IPS-20b (cell line): ENCODE results near the gene CADM1.
A peak's percentile ranks its signal among the peaks of the same experiment; 100 is the strongest.

ENCODE experiments used
- H3K27ac ChIP-seq: one replicate; pipeline ENCODE4 v1.5.1; 2013; ENCODE audit warnings: low read length
- H3K27me3 ChIP-seq: 2 replicates; pipeline ENCODE4 v1.6.1; 2013; ENCODE audit warnings: mild to moderate bottlenecking, low read length, inconsistent platforms; ENCODE audit not compliant: insufficient read depth
- H3K36me3 ChIP-seq: 2 replicates; pipeline ENCODE4 v1.6.1; 2013; ENCODE audit warnings: low read depth, mild to moderate bottlenecking, inconsistent platforms, low read length, moderate library complexity; ENCODE audit not compliant: insufficient read depth
- H3K4me1 ChIP-seq: 2 replicates; pipeline ENCODE4 v1.6.1; 2013; ENCODE audit warnings: mild to moderate bottlenecking, control low read depth, inconsistent platforms, low read length, moderate library complexity; ENCODE audit not compliant: insufficient read depth
- H3K4me3 ChIP-seq: 2 replicates; pipeline ENCODE4 v1.5.1; 2013; ENCODE audit warnings: mild to moderate bottlenecking, low read length, inconsistent platforms
- H3K9ac ChIP-seq: 2 replicates; pipeline ENCODE4 v1.6.1; 2013; ENCODE audit warnings: low read depth, mild to moderate bottlenecking, inconsistent platforms, low read length, moderate library complexity
- H3K9me3 ChIP-seq: 2 replicates; pipeline ENCODE4 v1.6.1; 2013; ENCODE audit warnings: mild to moderate bottlenecking, low read depth, low read length, inconsistent platforms; ENCODE audit not compliant: insufficient read depth

CADM1 gene

DNA sequence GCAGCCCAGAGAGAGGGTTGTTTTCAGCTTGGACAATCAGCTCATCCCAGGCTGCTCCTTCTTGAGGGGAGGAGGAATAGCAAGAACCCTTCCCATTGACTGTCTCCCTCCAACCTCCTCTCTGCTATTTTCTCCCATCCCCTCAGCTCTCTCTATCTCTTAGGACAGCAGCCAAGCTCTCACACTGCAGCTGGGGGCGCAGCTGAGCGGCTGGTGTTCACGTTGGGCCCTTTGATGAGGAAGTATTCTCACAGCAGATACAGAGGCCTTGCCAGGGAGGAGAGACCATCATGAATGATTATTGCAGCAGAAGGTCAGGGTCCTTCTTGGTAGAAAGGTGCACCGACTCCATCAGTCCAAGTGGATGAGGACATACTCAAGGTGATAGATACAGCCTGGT is 26.5 kb upstream of the CADM1 start:
- Histone ChIP-seq H3K27me3 (no peaks in the 10 kb centered on the region), H3K36me3 (no peaks in the 10 kb centered on the region), H3K4me3 (no peak overlapping the region), H3K9ac (no peak overlapping the region), H3K27ac (no peak overlapping the region), H3K4me1 (peaks cover 11% of the 10 kb centered on the region; the same call in 1 of the 2 replicates), H3K9me3 (no peaks in the 10 kb centered on the region)

DNA sequence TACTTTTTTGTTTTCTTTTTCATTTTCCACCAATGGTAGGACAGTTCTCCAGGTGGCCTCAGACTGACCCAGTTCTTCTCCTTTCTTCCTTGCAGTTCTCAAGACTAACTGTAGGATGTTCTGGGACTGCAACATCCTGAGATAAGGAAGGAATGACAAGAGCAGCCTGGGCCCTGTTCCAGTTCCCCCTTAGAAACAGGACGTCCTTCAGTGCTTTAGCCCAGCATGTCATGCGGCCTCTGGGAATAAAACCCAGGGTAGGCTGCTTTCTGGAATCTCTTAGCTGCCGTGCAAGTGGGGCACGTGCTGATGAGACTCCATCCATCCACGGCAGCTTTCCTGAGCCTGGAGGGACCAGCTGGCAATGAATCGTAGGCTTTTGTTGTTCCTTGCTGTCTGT is 24.0 kb upstream of the CADM1 start:
- Histone ChIP-seq H3K9ac (no peak overlapping the region), H3K36me3 (no peaks in the 10 kb centered on the region), H3K27me3 (no peaks in the 10 kb centered on the region), H3K9me3 (no peaks in the 10 kb centered on the region), H3K4me1 (peaks cover 11% of the 10 kb centered on the region; the same call in 1 of the 2 replicates), H3K27ac (no peak overlapping the region), H3K4me3 (no peak overlapping the region)

DNA sequence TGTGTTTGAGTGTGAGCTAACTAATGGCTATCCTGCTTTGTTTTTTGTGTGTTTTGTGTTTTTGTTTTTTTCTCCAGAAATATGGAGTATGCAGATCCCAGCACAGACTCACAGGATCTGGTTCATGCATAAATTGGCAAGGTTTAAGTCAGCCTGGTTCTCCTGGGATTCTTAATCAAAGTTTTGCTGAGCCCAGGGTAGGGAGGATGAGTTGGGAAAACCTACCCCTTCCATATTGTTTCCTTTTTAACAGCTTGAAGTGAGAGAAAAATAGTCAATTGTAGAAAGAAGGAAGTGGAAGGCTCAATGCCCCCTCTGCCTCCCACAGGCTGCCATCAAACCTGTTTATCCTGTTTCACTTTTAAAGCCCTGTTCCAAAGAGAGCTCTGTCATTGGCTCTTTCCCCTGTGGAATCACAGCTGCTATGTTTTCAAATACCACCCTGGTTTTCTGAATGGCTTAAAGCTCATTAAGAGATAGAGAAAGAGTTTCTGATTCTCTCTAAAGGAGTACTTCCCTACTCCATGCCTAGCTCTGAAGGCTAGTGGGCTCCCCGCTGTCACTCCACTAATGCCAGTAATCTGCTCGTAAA is 23.4 kb upstream of the CADM1 start:
- Histone ChIP-seq H3K27me3 (no peaks in the 10 kb centered on the region), H3K4me3 (peak overlapping the region; percentile 49), H3K4me1 (peaks cover 11% of the 10 kb centered on the region; the same call in 1 of the 2 replicates), H3K9me3 (no peaks in the 10 kb centered on the region), H3K36me3 (no peaks in the 10 kb centered on the region), H3K9ac (no peak overlapping the region), H3K27ac (no peak overlapping the region)

DNA sequence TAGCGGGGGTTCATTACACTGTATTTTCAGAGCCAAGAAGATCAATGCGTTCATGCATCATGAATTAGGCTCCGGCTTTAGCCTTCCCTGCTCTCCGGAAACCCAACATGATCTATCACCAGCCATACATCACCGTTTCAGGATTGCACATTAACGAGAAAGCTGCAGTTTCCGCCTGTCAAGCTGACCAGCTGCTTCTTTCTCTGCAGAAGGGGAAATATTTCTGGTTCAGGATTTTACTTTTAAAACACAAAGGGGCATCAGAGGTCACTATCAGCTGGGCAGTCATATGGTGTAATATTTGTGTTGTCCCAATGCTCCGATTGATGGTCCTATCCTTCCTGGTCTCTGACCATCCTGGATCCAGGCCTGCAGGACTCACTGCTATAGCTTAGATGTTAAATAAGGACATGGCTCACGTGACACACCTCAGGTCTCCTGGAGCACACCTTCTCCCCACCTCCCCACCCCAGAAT is 21.4 kb upstream of the CADM1 start:
- Histone ChIP-seq H3K27me3 (no peaks in the 10 kb centered on the region), H3K27ac (no peak overlapping the region), H3K9me3 (no peaks in the 10 kb centered on the region), H3K9ac (no peak overlapping the region), H3K4me3 (no peak overlapping the region), H3K36me3 (no peaks in the 10 kb centered on the region), H3K4me1 (peaks cover 5% of the 10 kb centered on the region; the same call in 1 of the 2 replicates)

DNA sequence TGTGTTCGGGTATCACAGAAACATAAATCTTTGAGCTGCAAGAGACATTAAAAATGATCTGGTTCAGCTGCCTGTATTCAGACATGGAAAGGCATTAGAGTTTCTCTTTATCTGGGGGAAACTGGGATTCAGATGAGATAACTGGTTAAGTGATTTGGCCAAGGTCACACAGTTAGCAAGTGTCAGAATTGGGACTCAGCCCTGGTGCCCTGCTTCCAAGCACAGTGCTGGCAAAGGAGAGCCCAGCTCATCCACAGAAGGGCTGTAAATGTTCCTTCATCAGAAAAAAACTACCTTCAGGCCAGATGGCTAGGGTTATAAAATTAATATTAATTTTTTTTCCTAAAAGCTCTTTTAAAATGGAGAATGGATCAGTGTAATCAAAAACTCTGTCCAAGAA is 20.4 kb upstream of the CADM1 start:
- peaks cover 3% of the 10 kb centered on the region; the same call in 1 of the 2 replicates for H3K4me1 ChIP-seq
- no peaks in the 10 kb centered on the region for H3K36me3 ChIP-seq
- H3K4me3 ChIP-seq: no peak overlapping the region
- H3K27me3 ChIP-seq: no peaks in the 10 kb centered on the region
- H3K27ac ChIP-seq: no peak overlapping the region
- no peaks in the 10 kb centered on the region for H3K9me3 ChIP-seq
- H3K9ac ChIP-seq: no peak overlapping the region

DNA sequence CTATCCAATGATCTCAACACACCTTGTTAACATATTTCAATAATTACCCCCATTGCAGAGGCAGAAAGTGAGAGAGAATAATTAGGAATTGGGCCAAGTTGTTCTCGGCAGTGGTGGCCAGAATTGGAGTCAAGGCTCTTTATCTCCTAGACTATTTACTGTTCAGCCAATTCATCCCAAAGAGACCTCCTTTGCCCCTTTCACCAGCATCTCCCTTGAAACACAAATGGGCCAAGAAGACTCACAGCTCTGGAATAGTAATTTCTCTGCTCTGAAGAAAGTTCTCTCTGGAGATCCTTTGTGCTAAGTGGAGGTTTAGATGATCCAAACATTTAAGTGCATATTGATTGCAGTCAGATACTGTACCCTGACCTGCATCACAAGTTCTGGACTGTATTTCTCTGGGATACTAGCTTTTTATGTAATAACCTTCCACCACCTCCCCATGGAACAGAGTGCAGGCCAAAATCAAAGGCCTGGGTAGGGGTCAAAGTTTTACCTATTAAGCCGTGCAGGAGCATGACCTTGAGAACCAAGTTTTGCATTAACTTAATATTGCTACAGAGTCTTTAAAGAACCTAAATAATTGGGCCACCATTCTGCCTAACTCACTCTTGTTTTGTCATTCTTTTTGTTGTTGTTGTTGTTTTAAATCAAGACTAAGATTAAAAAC is 19.6 kb upstream of the CADM1 start:
- H3K27ac ChIP-seq: no peak overlapping the region
- no peaks in the 10 kb centered on the region for H3K9me3 ChIP-seq
- no peak overlapping the region for H3K4me3 ChIP-seq

DNA sequence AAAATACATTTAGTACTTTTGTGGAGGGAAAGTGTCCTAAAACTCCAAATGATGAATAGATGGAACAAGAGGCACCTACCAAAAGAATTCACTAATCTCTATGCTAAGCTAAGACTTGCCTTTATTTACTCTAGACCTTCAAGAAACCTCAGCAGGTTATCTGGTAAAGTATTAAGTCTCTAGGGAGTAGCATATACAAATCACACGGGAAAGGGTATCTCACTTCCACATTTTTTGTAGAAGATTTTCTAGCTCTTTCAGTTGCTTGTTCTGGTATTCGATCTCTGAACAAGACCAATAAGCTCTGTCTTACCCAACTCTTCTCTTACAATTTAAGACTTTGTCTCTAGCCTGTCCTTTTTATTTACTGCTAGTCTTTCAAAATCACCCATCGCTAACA is 18.1 kb upstream of the CADM1 start:
- Histone ChIP-seq H3K9ac (no peak overlapping the region), H3K9me3 (no peaks in the 10 kb centered on the region), H3K27ac (no peak overlapping the region), H3K27me3 (no peaks in the 10 kb centered on the region), H3K4me3 (no peak overlapping the region), H3K4me1 (peaks cover 3% of the 10 kb centered on the region; the same call in 1 of the 2 replicates), H3K36me3 (no peaks in the 10 kb centered on the region)

More for the DNA sequence above, 19.6 kb upstream of the CADM1 start:
- no peaks in the 10 kb centered on the region for H3K36me3 ChIP-seq
- no peak overlapping the region for H3K9ac ChIP-seq
- peaks cover 6% of the 10 kb centered on the region; the same call in 1 of the 2 replicates for H3K4me1 ChIP-seq
- H3K27me3 ChIP-seq: no peaks in the 10 kb centered on the region

DNA sequence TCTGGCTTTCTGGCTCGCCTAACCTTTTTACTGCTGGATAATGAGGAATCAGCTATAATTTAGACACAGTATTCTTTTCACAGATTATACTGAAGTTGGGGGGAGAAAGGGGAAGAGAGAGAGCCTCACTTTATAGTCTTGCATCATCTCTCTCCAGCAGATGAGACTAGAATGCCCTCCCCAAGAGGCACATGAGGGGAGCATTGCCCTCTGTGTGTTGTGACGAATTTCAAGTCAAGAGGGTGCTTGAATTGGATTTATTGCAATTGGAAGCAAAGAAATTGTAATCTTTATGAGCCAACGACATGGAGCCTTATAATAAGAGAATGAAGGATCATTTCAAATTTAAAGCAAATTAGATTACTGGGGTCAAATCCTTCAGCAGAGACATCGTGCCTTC is 17.6 kb upstream of the CADM1 start:
- Histone ChIP-seq H3K9me3 (no peaks in the 10 kb centered on the region), H3K9ac (no peak overlapping the region), H3K27me3 (no peaks in the 10 kb centered on the region), H3K4me1 (peaks cover 3% of the 10 kb centered on the region; the same call in 1 of the 2 replicates), H3K36me3 (no peaks in the 10 kb centered on the region), H3K27ac (no peak overlapping the region), H3K4me3 (no peak overlapping the region)

DNA sequence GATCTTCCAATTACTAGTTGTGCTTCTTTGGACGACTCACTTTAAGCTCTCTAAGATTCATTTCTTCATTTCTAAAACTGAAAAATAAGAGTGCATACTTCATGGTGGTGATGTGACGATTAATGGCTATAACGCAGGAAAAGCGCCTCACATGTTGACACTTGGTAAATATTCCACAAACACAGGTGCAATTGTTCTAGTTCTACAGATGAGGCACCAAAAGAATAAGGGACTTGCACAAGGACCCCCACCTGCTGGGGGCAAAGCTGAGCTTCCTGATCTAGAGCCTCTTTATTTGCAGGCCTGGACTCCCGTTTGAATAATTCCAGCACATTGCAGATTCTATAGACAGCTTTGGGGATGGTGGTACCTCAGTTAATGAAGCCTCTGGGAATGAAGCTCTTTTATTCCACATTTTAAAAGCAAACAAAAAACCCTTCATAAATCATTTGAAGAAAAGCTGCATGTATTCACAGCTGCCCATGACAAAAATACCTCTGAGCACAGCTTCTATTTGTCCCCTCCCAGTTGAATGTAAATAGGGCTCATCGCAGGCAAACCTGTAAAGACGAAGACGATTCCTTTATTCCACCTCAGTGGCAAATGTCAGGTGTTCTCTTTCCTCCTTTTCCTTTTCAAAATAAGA is 14.9 kb upstream of the CADM1 start:
- Histone ChIP-seq H3K9me3 (no peaks in the 10 kb centered on the region), H3K27ac (no peak overlapping the region), H3K4me3 (no peak overlapping the region), H3K36me3 (no peaks in the 10 kb centered on the region), H3K4me1 (peaks cover 3% of the 10 kb centered on the region; the same call in 1 of the 2 replicates), H3K27me3 (no peaks in the 10 kb centered on the region), H3K9ac (no peak overlapping the region)

DNA sequence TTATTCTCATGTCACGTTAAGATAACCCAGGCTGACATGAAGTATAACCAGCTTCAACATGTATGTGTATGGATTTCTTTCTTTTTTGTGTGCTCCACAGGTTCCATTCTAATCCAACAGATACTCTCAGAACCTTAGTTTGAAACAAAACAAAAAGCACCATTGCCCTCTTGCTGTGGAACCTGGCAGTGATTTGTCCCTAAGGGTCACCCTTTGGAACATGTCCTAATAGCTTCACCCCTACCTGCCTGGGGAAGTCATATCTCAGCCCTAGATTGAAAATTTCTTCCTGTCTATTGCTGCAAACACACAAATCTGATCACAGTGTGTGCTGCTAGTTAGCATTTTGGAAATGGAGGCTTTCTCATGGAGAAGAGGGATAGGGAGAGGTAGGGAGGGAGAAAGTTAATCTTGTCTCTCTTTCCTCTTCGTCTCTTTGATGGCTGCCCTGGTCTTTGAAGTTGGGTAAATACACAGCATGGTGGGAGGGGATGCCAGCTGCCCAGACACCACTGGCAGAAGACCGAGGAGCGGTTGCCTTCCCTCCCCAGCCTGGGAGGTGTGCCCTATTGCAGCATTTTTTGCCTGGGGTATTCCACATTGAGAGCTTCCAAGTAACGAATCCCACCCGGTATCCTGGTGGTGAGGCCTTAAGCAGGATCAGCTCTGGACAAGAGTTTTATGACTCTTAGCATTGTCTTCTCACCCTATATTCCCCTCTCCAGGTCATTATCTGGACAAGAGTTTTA is 11.6 kb upstream of the CADM1 start:
- no peak overlapping the region for H3K4me3 ChIP-seq

DNA sequence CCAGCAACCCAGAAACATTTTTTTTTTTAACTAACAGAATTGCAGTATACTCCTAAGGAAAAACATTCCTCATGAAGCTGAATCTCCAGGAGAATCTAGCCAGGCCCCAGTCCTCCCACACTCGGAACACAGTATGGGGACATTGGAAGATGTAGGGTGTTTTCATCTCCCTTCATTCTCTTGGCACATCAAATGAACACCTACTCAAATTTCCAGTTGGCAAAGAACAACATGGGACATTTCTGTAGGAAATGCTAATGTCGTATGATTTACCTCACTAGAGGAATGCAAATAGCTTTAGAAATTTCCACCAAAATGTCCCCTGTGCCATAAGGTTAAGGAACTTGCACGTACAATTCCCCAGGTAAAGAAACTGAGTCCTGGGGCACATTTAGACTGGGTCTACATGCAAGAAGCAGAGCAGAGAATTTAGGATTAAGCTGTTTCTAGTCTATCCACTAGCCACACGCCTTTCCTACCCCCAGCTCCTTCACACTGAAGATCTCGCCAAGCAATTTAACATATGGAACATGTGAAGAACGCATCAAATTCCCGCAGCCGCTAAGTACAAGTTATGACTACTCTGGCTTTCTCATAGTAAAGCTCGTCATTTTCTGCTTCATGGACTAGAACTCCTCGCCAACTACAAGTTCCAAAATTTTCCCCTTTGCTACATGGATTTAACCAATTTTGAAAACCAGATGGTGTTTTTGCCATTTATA is 2.9 kb upstream of the CADM1 start:
- Histone ChIP-seq H3K27ac (no peak overlapping the region), H3K9me3 (no peaks in the 10 kb centered on the region), H3K4me3 (no peak overlapping the region), H3K36me3 (no peaks in the 10 kb centered on the region), H3K4me1 (peaks cover 6% of the 10 kb centered on the region; the same call in 1 of the 2 replicates), H3K9ac (no peak overlapping the region), H3K27me3 (peaks cover 52% of the 10 kb centered on the region)

More for the DNA sequence above, 11.6 kb upstream of the CADM1 start:
- no peak overlapping the region for H3K9ac ChIP-seq
- no peaks in the 10 kb centered on the region for H3K36me3 ChIP-seq
- H3K4me1 ChIP-seq: peaks cover 3% of the 10 kb centered on the region; the same call in 1 of the 2 replicates
- no peak overlapping the region for H3K27ac ChIP-seq
- H3K9me3 ChIP-seq: no peaks in the 10 kb centered on the region
- H3K27me3 ChIP-seq: no peaks in the 10 kb centered on the region
